GM12865 (cell line): ENCODE results near the gene LIN9.
A peak's percentile ranks its signal among the peaks of the same experiment; 100 is the strongest.

Experiments used
- DNase-seq: peaks from one replicate; pipeline ENCODE4 v3.0.0; 2010; ENCODE audit warnings: low read depth
- H3K4me3 ChIP-seq: 2 replicates; pipeline ENCODE4 v1.5.1; 2011; ENCODE audit warnings: mild to moderate bottlenecking, low read depth, low read length, control low read depth
- TF ChIP-seq, protein P1 (sequence below): IDR thresholded peaks from 2 replicates; pipeline ENCODE4 v1.5.1; 2011; ENCODE audit warnings: low read length, control low read depth, low read depth, inconsistent platforms; ENCODE audit not compliant: insufficient read depth; ENCODE audit errors: missing control alignments

LIN9 gene

DNA sequence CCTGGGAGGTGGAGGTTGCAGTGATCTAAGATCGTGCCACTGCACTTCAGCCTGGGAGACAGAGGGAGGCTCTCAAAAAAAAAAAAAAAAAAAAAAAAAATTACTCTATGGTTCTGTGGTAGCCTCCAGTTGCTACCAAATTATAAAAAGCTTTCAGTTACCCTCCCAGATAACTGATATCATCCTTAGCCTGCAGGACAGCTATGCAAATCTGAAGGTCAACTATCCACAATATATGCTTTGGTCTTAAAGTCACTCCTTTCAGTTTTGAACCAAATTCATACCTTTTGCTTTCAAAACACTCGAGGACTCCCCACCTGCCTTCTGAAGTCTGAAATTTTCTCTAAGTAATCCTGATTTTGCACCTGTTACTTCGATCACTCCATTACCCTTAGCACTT, 82.4 kb downstream of the LIN9 start:
- TF ChIP-seq, protein P1, sequence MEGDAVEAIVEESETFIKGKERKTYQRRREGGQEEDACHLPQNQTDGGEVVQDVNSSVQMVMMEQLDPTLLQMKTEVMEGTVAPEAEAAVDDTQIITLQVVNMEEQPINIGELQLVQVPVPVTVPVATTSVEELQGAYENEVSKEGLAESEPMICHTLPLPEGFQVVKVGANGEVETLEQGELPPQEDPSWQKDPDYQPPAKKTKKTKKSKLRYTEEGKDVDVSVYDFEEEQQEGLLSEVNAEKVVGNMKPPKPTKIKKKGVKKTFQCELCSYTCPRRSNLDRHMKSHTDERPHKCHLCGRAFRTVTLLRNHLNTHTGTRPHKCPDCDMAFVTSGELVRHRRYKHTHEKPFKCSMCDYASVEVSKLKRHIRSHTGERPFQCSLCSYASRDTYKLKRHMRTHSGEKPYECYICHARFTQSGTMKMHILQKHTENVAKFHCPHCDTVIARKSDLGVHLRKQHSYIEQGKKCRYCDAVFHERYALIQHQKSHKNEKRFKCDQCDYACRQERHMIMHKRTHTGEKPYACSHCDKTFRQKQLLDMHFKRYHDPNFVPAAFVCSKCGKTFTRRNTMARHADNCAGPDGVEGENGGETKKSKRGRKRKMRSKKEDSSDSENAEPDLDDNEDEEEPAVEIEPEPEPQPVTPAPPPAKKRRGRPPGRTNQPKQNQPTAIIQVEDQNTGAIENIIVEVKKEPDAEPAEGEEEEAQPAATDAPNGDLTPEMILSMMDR, result no peak
- H3K4me3 ChIP-seq, result no peak overlapping the region
- DNase-seq, result peak; percentile 46

DNA sequence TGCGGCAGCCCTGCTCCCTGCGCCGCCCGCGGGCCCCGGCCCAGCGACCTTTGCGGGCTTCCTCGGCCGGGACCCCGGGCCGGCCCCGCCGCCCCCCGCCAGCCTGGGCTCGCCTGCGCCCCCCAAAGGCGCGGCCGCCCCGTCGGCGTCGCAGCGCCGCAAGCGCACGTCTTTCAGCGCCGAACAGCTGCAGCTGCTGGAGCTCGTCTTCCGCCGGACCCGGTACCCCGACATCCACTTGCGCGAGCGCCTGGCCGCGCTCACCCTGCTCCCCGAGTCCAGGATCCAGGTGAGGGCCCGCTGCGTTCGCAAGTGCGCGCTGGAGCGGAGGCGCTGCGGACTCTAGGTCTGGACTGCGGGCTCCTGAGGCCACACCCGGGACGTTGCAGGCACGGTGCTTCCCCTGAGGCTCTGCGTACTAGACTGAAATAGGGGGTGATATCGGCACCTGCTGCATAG, 85.1 kb downstream of the LIN9 start:
- TF ChIP-seq, protein P1, result peak; percentile 27
- peak overlapping the region; percentile 82 for H3K4me3 ChIP-seq
- DNase-seq, result peak; percentile 64

DNA sequence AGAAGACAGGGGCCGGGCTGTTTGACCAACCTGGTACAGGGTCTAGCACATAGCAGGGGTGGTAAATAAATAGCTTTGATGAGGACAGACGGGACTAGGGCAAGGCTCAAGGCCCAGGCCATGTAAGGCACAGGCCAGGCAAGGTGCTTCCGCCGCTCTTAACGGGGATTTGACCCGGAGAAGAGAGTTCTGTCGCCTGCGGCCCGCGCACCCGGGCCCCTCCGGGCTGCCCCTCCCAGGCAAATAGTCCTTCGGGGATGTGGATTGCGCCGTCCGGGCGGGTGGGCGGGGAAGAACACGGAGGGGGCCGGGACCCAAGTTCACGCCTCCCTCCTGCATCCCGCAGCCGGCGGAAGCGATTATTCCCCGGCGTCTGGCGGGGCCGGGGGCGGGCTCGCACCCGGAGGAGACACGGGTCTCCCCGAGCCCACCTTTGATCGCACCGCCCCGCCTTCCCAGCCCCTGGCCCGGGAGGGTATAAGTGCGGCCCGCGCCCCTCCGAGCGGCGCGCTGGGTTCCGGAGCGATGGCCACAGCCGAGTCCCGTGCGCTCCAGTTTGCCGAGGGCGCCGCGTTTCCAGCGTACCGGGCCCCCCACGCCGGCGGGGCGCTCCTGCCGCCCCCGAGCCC, 85.7 kb downstream of the LIN9 start, which contains the start of gene MIXL1:
TSS of gene MIXL1 (plus strand) at position 508 of the 629 bp plus-strand sequence. CDS start at position 526, 18 bp downstream.
- peak; percentile 18 for DNase-seq
- H3K4me3 ChIP-seq, result peak within 1 kb of the TSS; percentile 82
- TF ChIP-seq, protein P1, result no peak

DNA sequence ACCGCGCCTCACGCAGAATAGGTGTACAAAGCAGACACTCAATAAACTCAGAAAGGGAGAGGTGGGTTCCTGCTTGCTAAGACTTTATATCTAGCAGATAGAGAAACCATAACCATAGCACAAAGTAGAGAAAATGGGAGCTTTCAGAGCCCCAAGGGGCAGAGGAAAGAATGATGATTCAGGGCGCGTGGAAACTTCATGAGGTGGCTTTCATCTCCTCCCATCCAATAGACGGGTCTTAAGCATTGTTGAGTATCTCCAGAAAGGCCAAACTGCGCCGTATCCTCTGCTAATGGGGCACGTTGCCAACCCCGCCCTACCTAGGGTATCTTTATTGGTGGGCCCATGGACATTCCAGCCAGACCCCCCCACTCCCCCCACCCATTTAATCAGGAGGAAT, 86.3 kb downstream of the LIN9 start:
- TF ChIP-seq, protein P1, result no peak
- no peak overlapping the region for H3K4me3 ChIP-seq
- no peak for DNase-seq

DNA sequence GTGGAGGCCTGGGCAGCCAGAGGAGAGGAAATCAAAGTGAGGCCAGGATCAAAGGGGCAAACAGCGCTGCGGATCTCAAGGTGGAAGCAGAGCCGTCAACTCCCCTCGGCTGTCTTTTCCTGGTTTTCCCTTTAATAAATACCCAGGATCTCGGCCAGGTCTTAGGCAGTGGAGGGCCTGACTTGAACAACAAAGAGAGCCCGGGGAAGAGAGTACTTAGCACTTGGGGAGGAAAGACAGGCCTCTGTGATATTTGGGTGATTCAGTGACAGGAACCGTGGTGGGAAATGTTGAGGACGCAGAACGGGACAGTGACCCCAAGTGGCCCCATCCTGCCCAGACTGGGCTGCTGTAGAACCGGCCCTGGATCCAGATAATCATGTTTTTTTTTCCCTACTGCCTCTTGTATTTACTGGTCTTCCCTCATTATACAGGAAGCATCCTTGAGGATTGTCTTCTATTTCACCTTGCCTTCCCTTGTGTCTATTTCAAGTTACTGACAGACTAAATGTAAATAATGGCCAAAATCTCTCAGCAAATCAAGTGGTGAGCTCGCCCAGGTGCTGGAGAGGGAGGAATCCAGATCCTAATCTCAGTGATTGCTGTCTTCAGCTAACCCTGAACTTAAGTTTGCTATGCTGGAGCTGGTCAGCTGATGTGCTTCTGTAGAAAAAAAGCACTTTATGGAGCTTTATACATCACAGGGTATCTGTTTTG, 88.3 kb downstream of the LIN9 start:
- TF ChIP-seq, protein P1, result no peak
- H3K4me3 ChIP-seq, result no peak overlapping the region
- no peak for DNase-seq

DNA sequence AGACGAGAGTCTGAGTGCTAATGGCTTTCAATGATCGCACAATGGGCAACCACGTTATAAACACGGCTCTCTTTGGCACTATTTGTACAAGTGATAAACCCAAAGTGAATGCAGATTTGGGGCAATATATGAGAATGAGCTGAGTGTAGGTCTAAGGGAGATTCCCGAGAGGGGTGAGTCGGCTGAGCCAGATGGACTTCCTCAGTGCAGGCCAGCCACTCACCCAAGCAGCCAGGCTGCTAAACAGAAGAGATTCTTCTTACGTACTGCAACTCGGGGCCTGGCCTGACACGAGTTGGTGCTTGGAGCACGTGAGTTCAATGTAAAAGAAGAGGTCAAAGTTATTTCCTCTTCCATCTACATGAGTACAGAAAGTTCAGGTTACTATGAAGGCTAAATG, 91.7 kb downstream of the LIN9 start:
- no peak overlapping the region for H3K4me3 ChIP-seq
- TF ChIP-seq, protein P1, result no peak
- no peak for DNase-seq

DNA sequence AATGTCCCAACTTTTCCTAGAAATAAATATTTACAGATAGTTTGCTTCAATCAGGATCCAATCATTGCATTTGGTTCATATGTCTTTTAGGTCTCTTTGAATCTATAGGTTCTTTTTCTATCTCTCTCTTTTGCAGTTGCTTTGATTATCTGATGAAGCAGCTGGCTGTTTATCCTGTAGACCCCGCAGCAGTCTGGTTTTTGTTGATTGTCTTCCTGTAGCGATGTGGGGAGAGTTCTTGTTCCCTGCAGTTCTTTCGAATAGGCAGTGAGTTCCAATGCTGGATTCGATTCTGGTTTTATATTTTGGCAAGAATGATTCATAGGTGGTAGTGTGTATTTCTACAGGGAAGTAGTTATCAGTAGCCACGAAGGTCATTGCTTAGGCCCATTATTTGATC, 92.9 kb downstream of the LIN9 start:
- no peak for DNase-seq
- TF ChIP-seq, protein P1, result no peak
- no peak overlapping the region for H3K4me3 ChIP-seq
